Activated T-helper 2 cell treated with anti-CD3 and anti-CD28 coated beads, Interferon-gamma antibody, Interleukin-2, Interleukin-4, amounts not matched to agents 10 μg/mL and 5 μg/mL and 100 μg/mL, durations not matched to agents 14 hours and 24 hours and 36 hours (primary cell): Measurements from ENCODE around the gene SND1. TPM values are rescaled to one million over a fixed set of nuclear protein-coding genes. Genes with fewer than 3 reads are reported as not detected.

ENCODE experiments used
- DNase-seq: peaks from one replicate; pipeline ENCODE4 v3.0.0; 2021; ENCODE audit warnings: low spot score
- H3K27ac Mint-ChIP-seq: one replicate; pipeline ENCODE4 v1.8.0; 2021; ENCODE audit warnings: mixed read lengths
- H3K27me3 Mint-ChIP-seq: one replicate; pipeline ENCODE4 v1.8.0; 2021; ENCODE audit warnings: low read depth, mixed read lengths
- H3K36me3 Mint-ChIP-seq: one replicate; pipeline ENCODE4 v1.8.0; 2021; ENCODE audit warnings: low read depth, mixed read lengths
- H3K4me1 Mint-ChIP-seq: one replicate; pipeline ENCODE4 v1.8.0; 2021; ENCODE audit warnings: low read depth, mixed read lengths
- H3K4me3 Mint-ChIP-seq: one replicate; pipeline ENCODE4 v1.8.0; 2021; ENCODE audit warnings: low read depth, mild to moderate bottlenecking, moderate library complexity, mixed read lengths
- H3K9me3 Mint-ChIP-seq: one replicate; pipeline ENCODE4 v1.8.0; 2021; ENCODE audit warnings: mixed read lengths
- intact Hi-C: fragments of 100-400 bp; cut with micrococcal nuclease; formaldehyde crosslinking; loops from one replicate; pipeline ENCODE4 v1.15.1; 2023
- total RNA-seq: library from RNA; stranded (reverse); gene quantifications from 2 replicates; pipeline ENCODE4 v1.2.3, GENCODE V29; 2022

Gene SND1
- total RNA-seq, 1 donor from 2014 or later = 311 TPM

- intact Hi-C loops = loop anchor here (5.0 kb wide), 1 partner anchor 260 kb away; no protein-coding TSS in a partner anchor
- Mint-ChIP-seq H3K27me3 (peaks cover 10% of the 10 kb centered on the region), H3K4me3 (no peak overlapping the region), H3K36me3 (no peaks in the 10 kb centered on the region), H3K27ac (no peak overlapping the region), H3K9me3 (no peaks in the 10 kb centered on the region), H3K4me1 (peaks cover 26% of the 10 kb centered on the region)
- DNase-seq = no peak
These were observed 460.8 kb downstream of the SND1 start for GRCh38 chr7:128112781-128113221.

- Mint-ChIP-seq H3K9me3 (no peaks in the 10 kb centered on the region), H3K27me3 (peaks cover 10% of the 10 kb centered on the region), H3K36me3 (no peaks in the 10 kb centered on the region), H3K4me1 (peaks cover 22% of the 10 kb centered on the region), H3K4me3 (no peak overlapping the region), H3K27ac (no peak overlapping the region)
- no peak for DNase-seq
- intact Hi-C loops = loop anchor here (5.0 kb wide), 1 partner anchor 262 kb away; no protein-coding TSS in a partner anchor
These were observed 461.8 kb downstream of the SND1 start for GRCh38 chr7:128113839-128114238.

GRCh38 chr7:128114806-128115205 lies 462.8 kb downstream of the SND1 start:
- H3K27me3 Mint-ChIP-seq = peaks cover 10% of the 10 kb centered on the region
- intact Hi-C loops = loop anchor here (5.0 kb wide), 1 partner anchor 263 kb away; no protein-coding TSS in a partner anchor
- peaks cover 15% of the 10 kb centered on the region for H3K4me1 Mint-ChIP-seq
- no peak overlapping the region for H3K4me3 Mint-ChIP-seq
- no peaks in the 10 kb centered on the region for H3K9me3 Mint-ChIP-seq
- no peak for DNase-seq
- H3K27ac Mint-ChIP-seq = no peak overlapping the region
- no peaks in the 10 kb centered on the region for H3K36me3 Mint-ChIP-seq

GRCh38 chr7:128115336-128115820 lies 463.4 kb downstream of the SND1 start:
- peaks cover 11% of the 10 kb centered on the region for H3K4me1 Mint-ChIP-seq
- no peaks in the 10 kb centered on the region for H3K36me3 Mint-ChIP-seq
- no peak for DNase-seq
- H3K4me3 Mint-ChIP-seq = no peak overlapping the region
- no peaks in the 10 kb centered on the region for H3K9me3 Mint-ChIP-seq
- H3K27ac Mint-ChIP-seq = no peak overlapping the region
- peaks cover 12% of the 10 kb centered on the region for H3K27me3 Mint-ChIP-seq
- intact Hi-C loops = no loop called here

- no peak overlapping the region for H3K4me3 Mint-ChIP-seq
- H3K4me1 Mint-ChIP-seq = peaks cover 7% of the 10 kb centered on the region
- H3K27ac Mint-ChIP-seq = no peak overlapping the region
- intact Hi-C loops = no loop called here
- no peaks in the 10 kb centered on the region for H3K36me3 Mint-ChIP-seq
- DNase-seq = no peak
- H3K9me3 Mint-ChIP-seq = no peaks in the 10 kb centered on the region
- H3K27me3 Mint-ChIP-seq = peaks cover 16% of the 10 kb centered on the region
These were observed 464.1 kb downstream of the SND1 start for GRCh38 chr7:128115821-128116723.

- no peak for DNase-seq
- no peaks in the 10 kb centered on the region for H3K9me3 Mint-ChIP-seq
- no peak overlapping the region for H3K27ac Mint-ChIP-seq
- peaks cover 16% of the 10 kb centered on the region for H3K27me3 Mint-ChIP-seq
- H3K4me1 Mint-ChIP-seq = peaks cover 6% of the 10 kb centered on the region
- intact Hi-C loops = no loop called here
- H3K36me3 Mint-ChIP-seq = no peaks in the 10 kb centered on the region
- no peak overlapping the region for H3K4me3 Mint-ChIP-seq
These were observed 464.7 kb downstream of the SND1 start for GRCh38 chr7:128116740-128117139.

- intact Hi-C loops = no loop called here
- Mint-ChIP-seq H3K4me3 (no peak overlapping the region), H3K27me3 (peaks cover 19% of the 10 kb centered on the region), H3K27ac (no peak overlapping the region), H3K36me3 (no peaks in the 10 kb centered on the region), H3K9me3 (no peaks in the 10 kb centered on the region), H3K4me1 (peaks cover 2% of the 10 kb centered on the region)
- DNase-seq = no peak
These were observed 465.7 kb downstream of the SND1 start for GRCh38 chr7:128117691-128118090.

- DNase-seq = no peak
- H3K4me1 Mint-ChIP-seq = peaks cover 2% of the 10 kb centered on the region
- intact Hi-C loops = no loop called here
- peaks cover 15% of the 10 kb centered on the region for H3K27me3 Mint-ChIP-seq
- H3K27ac Mint-ChIP-seq = no peak overlapping the region
- no peaks in the 10 kb centered on the region for H3K36me3 Mint-ChIP-seq
- no peaks in the 10 kb centered on the region for H3K9me3 Mint-ChIP-seq
- no peak overlapping the region for H3K4me3 Mint-ChIP-seq
These were observed 467.0 kb downstream of the SND1 start for GRCh38 chr7:128119036-128119435.

- Mint-ChIP-seq H3K27ac (no peak overlapping the region), H3K27me3 (peaks cover 10% of the 10 kb centered on the region), H3K36me3 (no peaks in the 10 kb centered on the region), H3K4me1 (peaks cover 6% of the 10 kb centered on the region), H3K9me3 (no peaks in the 10 kb centered on the region), H3K4me3 (no peak overlapping the region)
- DNase-seq = no peak
- intact Hi-C loops = no loop called here
These were observed 468.1 kb downstream of the SND1 start for GRCh38 chr7:128120116-128120515.

GRCh38 chr7:128120976-128121490 lies 469.0 kb downstream of the SND1 start:
- H3K9me3 Mint-ChIP-seq = no peaks in the 10 kb centered on the region
- no peak for DNase-seq
- no peak overlapping the region for H3K4me3 Mint-ChIP-seq

GRCh38 chr7:128121711-128122530 lies 469.9 kb downstream of the SND1 start:
- intact Hi-C loops = no loop called here
- Mint-ChIP-seq H3K4me1 (peaks cover 7% of the 10 kb centered on the region), H3K9me3 (no peaks in the 10 kb centered on the region), H3K4me3 (no peak overlapping the region), H3K27ac (no peak overlapping the region), H3K36me3 (no peaks in the 10 kb centered on the region), H3K27me3 (peaks cover 17% of the 10 kb centered on the region)
- DNase-seq = no peak

More at GRCh38 chr7:128120976-128121490, 469.0 kb downstream of the SND1 start:
- Mint-ChIP-seq H3K4me1 (peaks cover 7% of the 10 kb centered on the region), H3K27ac (no peak overlapping the region), H3K36me3 (no peaks in the 10 kb centered on the region), H3K27me3 (peaks cover 14% of the 10 kb centered on the region)
- intact Hi-C loops = no loop called here

- intact Hi-C loops = no loop called here
- Mint-ChIP-seq H3K4me1 (peaks cover 7% of the 10 kb centered on the region), H3K36me3 (no peaks in the 10 kb centered on the region), H3K9me3 (no peaks in the 10 kb centered on the region), H3K27me3 (peaks cover 19% of the 10 kb centered on the region), H3K27ac (no peak overlapping the region), H3K4me3 (no peak overlapping the region)
- DNase-seq = no peak
These were observed 470.7 kb downstream of the SND1 start for GRCh38 chr7:128122576-128123290.
